ES-I3 (cell line): ENCODE measurements around the gene CMTM6.

Experiments
- H3K36me3 ChIP-seq: 2 replicates; pipeline ENCODE4 v1.6.1; 2013; ENCODE audit warnings: mild to moderate bottlenecking, low read length, control low read depth, moderate library complexity; ENCODE audit not compliant: insufficient read depth
- H3K4me1 ChIP-seq: 2 replicates; pipeline ENCODE4 v1.6.1; 2013; ENCODE audit warnings: mild to moderate bottlenecking, control low read depth, low read length; ENCODE audit not compliant: insufficient read depth
- H3K9ac ChIP-seq: 2 replicates; pipeline ENCODE4 v1.6.1; 2013; ENCODE audit warnings: low read depth, mild to moderate bottlenecking, low read length, moderate library complexity
- H3K9me3 ChIP-seq: 2 replicates; pipeline ENCODE4 v1.6.1; 2013; ENCODE audit warnings: mild to moderate bottlenecking, low read length, moderate library complexity; ENCODE audit not compliant: control insufficient read depth, insufficient read depth

CMTM6 gene

DNA sequence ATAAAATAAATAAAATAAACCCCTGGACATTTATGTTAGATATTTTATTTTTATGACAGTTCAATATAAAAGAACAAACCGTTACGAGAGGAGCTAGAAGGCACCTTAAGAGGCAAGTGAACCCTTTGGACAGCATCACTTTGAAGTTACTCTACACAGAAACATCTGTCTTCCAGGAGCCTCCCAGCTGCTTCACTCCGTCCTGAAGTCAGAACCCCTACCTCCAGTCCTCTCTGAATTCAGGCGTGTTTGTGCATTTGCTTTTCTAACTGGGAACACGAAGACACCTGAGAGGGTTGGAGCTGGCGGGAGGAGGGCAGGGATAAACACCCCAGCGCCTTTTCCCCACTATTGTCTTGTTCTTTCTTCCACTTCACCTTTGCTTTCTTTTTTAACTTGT is 64.8 kb downstream of the CMTM6 start:
- H3K4me1 ChIP-seq, result 0 out of 2 replicates have a peak, but pooled peaks cover 3% of the 10 kb centered on the region

GRCh38 chr3:32436816-32437189 is 65.8 kb downstream of the CMTM6 start:
- Histone ChIP-seq H3K9ac (no peak overlapping the region), H3K36me3 (no peaks in the 10 kb centered on the region), H3K9me3 (no peaks in the 10 kb centered on the region), H3K4me1 (0 out of 2 replicates have a peak, but pooled peaks cover 3% of the 10 kb centered on the region)

More for the DNA sequence above, 64.8 kb downstream of the CMTM6 start:
- Histone ChIP-seq H3K9me3 (no peaks in the 10 kb centered on the region), H3K9ac (no peak overlapping the region), H3K36me3 (no peaks in the 10 kb centered on the region)

- H3K9me3 ChIP-seq, result no peaks in the 10 kb centered on the region
- no peaks in the 10 kb centered on the region for H3K36me3 ChIP-seq
- H3K4me1 ChIP-seq, result 0 out of 2 replicates have a peak, but pooled peaks cover 3% of the 10 kb centered on the region
- no peak overlapping the region for H3K9ac ChIP-seq
These were observed 66.5 kb downstream of the CMTM6 start for GRCh38 chr3:32435911-32436815.

- H3K4me1 ChIP-seq, result 0 out of 2 replicates have a peak, but pooled peaks cover 3% of the 10 kb centered on the region
- no peaks in the 10 kb centered on the region for H3K36me3 ChIP-seq
- H3K9ac ChIP-seq, result no peak overlapping the region
- H3K9me3 ChIP-seq, result no peaks in the 10 kb centered on the region
These were observed 68.4 kb downstream of the CMTM6 start for GRCh38 chr3:32434206-32434605.

- H3K4me1 ChIP-seq, result 0 out of 2 replicates have a peak, but pooled peaks cover 3% of the 10 kb centered on the region
- H3K36me3 ChIP-seq, result no peaks in the 10 kb centered on the region
- no peak overlapping the region for H3K9ac ChIP-seq
- no peaks in the 10 kb centered on the region for H3K9me3 ChIP-seq
These were observed 69.7 kb downstream of the CMTM6 start for GRCh38 chr3:32432711-32433530.

- no peaks in the 10 kb centered on the region for H3K9me3 ChIP-seq
- H3K4me1 ChIP-seq, result 0 out of 2 replicates have a peak, but pooled peaks cover 3% of the 10 kb centered on the region
- H3K9ac ChIP-seq, result no peak overlapping the region
- no peaks in the 10 kb centered on the region for H3K36me3 ChIP-seq
These were observed 70.5 kb downstream of the CMTM6 start for GRCh38 chr3:32432045-32432710.

- Histone ChIP-seq H3K9ac (no peak overlapping the region), H3K4me1 (0 out of 2 replicates have a peak, but pooled peaks cover 3% of the 10 kb centered on the region), H3K9me3 (no peaks in the 10 kb centered on the region), H3K36me3 (no peaks in the 10 kb centered on the region)
These were observed 71.2 kb downstream of the CMTM6 start for GRCh38 chr3:32431481-32431880.
